ENCODE results near the gene IL31.

DNA sequence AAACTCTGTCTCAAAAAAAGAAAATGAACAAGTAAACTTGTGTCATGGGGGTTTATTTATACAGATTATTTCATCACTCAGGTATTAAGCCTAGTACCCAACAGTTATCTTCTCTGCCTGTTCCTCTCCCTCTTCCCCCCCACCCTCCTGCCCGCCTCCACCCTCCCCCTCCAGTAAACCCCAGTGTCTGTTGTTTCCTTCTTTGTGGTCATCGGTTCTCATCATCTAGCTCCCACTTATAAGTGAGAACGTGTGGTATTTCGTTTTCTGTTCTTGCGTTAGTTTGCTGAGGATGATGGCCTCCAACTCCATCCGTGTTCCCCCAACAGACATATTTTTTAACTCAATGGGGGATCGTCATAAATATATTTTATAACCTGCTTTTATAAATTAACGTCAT lies 12.3 kb downstream of the IL31 start:
- TF ChIP-seq, protein P1, sequence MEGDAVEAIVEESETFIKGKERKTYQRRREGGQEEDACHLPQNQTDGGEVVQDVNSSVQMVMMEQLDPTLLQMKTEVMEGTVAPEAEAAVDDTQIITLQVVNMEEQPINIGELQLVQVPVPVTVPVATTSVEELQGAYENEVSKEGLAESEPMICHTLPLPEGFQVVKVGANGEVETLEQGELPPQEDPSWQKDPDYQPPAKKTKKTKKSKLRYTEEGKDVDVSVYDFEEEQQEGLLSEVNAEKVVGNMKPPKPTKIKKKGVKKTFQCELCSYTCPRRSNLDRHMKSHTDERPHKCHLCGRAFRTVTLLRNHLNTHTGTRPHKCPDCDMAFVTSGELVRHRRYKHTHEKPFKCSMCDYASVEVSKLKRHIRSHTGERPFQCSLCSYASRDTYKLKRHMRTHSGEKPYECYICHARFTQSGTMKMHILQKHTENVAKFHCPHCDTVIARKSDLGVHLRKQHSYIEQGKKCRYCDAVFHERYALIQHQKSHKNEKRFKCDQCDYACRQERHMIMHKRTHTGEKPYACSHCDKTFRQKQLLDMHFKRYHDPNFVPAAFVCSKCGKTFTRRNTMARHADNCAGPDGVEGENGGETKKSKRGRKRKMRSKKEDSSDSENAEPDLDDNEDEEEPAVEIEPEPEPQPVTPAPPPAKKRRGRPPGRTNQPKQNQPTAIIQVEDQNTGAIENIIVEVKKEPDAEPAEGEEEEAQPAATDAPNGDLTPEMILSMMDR (IDR thresholded peaks at IDR 0.05): no peak
- no peak for TF ChIP-seq POLR2AphosphoS5 (IDR thresholded peaks at IDR 0.05; ENCODE audit: insufficient read depth in 1 of 2, low read depth in 1 of 2)
